ENCODE results near the gene TWNK.

TWNK gene

GRCh38 chr10:100998991-100999741, 11.8 kb downstream of the TWNK start:
- peak overlapping the region; percentile 99 for H4K91ac ChIP-seq (ENCODE audit: low read length)
- peaks cover 21 to 28% of the 10 kb centered on the region in 2 experiments for H3K36me3 ChIP-seq (ENCODE audit: control insufficient read depth in 1 of 2, insufficient read depth in 2 of 2, low read depth in 1 of 2, low read length in 2 of 2)
- 1% methylated on average over 63 of the region's 83 CpGs for WGBS
- peak overlapping the region; percentile 47 for H2AFZ ChIP-seq (ENCODE audit: low read depth, low read length)
- DNase-seq, result peak; percentile 79
- H2BK12ac ChIP-seq (ENCODE audit: low read length in 2 of 2), result peak overlapping the region; percentile 44 to 99
- peak overlapping the region; percentile 75 to 80 for H3K4me3 ChIP-seq (ENCODE audit: insufficient read depth in 1 of 2, low read depth in 1 of 2, low read length in 2 of 2)
- H3K9me3 ChIP-seq (ENCODE audit: control insufficient read depth, low read length), result no peaks in the 10 kb centered on the region
- peak overlapping the region; percentile 49 for H2AK5ac ChIP-seq (ENCODE audit: low read length, severe bottlenecking)
- peak overlapping the region; percentile 90 to 100 for H3K4ac ChIP-seq (ENCODE audit: low read depth in 1 of 2, low read length in 2 of 2)
- H2BK120ac ChIP-seq (ENCODE audit: low read depth, low read length), result peak overlapping the region; percentile 99
- peak overlapping the region; percentile 79 for H3K4me2 ChIP-seq (ENCODE audit: low read length, poor library complexity, severe bottlenecking)
- no peaks in the 10 kb centered on the region for H3K27me3 ChIP-seq (ENCODE audit: control insufficient read depth in 1 of 2, insufficient read depth in 1 of 2, low read length in 2 of 2)
- peak overlapping the region; percentile 47 for H2BK5ac ChIP-seq (ENCODE audit: low read depth, low read length, poor library complexity, severe bottlenecking)
- peak overlapping the region; percentile 99 for H3K27ac ChIP-seq (ENCODE audit: low read length, poor library complexity, severe bottlenecking)
- H3K4me1 ChIP-seq (ENCODE audit: control insufficient read depth, insufficient read depth, low read depth, low read length), result peaks cover 39% of the 10 kb centered on the region
- H2BK15ac ChIP-seq (ENCODE audit: low read depth, poor library complexity, severe bottlenecking), result peak overlapping the region; percentile 92
- H4K8ac ChIP-seq (ENCODE audit: low read length), result peak overlapping the region; percentile 97
- peak overlapping the region; percentile 98 for H3K9ac ChIP-seq (ENCODE audit: low read length)
- peak overlapping the region in 1 of 2 experiments; percentile 86 for H3K23ac ChIP-seq (ENCODE audit: low read length in 2 of 2)
- peaks cover 14% of the 10 kb centered on the region for H3K79me1 ChIP-seq (replicated peaks; ENCODE audit: low read length, poor library complexity, severe bottlenecking)
- H3K14ac ChIP-seq (ENCODE audit: low read length in 2 of 2), result peak overlapping the region in 1 of 2 experiments; percentile 89
- H3K18ac ChIP-seq (ENCODE audit: low read depth in 1 of 2, low read length in 2 of 2), result peak overlapping the region; percentile 99 to 100

- H4K8ac ChIP-seq (ENCODE audit: low read length), result peak within 1 kb of the TSS; percentile 97
- peak within 1 kb of the TSS; percentile 99 for H2BK120ac ChIP-seq (ENCODE audit: low read depth, low read length)
- H2BK12ac ChIP-seq (ENCODE audit: low read length in 2 of 2), result peak within 1 kb of the TSS; percentile 44 to 99
- peaks cover 13% of the 10 kb centered on the region for H3K79me1 ChIP-seq (replicated peaks; ENCODE audit: low read length, poor library complexity, severe bottlenecking)
- H3K4me1 ChIP-seq (ENCODE audit: control insufficient read depth, insufficient read depth, low read depth, low read length), result peaks cover 37% of the 10 kb centered on the region
- H3K9ac ChIP-seq (ENCODE audit: low read length), result peak within 1 kb of the TSS; percentile 100
- H3K4me2 ChIP-seq (ENCODE audit: low read length, poor library complexity, severe bottlenecking), result peak within 1 kb of the TSS; percentile 79
- peak within 1 kb of the TSS; percentile 92 for H2BK15ac ChIP-seq (ENCODE audit: low read depth, poor library complexity, severe bottlenecking)
- H3K23ac ChIP-seq (ENCODE audit: low read length in 2 of 2), result peak within 1 kb of the TSS in 1 of 2 experiments; percentile 86
- H3K27ac ChIP-seq (ENCODE audit: low read length, poor library complexity, severe bottlenecking), result peak within 1 kb of the TSS; percentile 99
- H3K14ac ChIP-seq (ENCODE audit: low read length in 2 of 2), result peak within 1 kb of the TSS in 1 of 2 experiments; percentile 90
- H3K4me3 ChIP-seq (ENCODE audit: insufficient read depth in 1 of 2, low read depth in 1 of 2, low read length in 2 of 2), result peak within 1 kb of the TSS; percentile 75 to 96
- no peaks in the 10 kb centered on the region for H3K9me3 ChIP-seq (ENCODE audit: control insufficient read depth, low read length)
- peak within 1 kb of the TSS; percentile 57 for H2AK5ac ChIP-seq (ENCODE audit: low read length, severe bottlenecking)
- WGBS, result 0% methylated on average over 14 of the region's 44 CpGs
- peak within 1 kb of the TSS; percentile 99 for H4K91ac ChIP-seq (ENCODE audit: low read length)
- H3K27me3 ChIP-seq (ENCODE audit: control insufficient read depth in 1 of 2, insufficient read depth in 1 of 2, low read length in 2 of 2), result no peaks in the 10 kb centered on the region
- peak within 1 kb of the TSS; percentile 99 to 100 for H3K18ac ChIP-seq (ENCODE audit: low read depth in 1 of 2, low read length in 2 of 2)
- no peak for DNase-seq
- peak within 1 kb of the TSS; percentile 47 for H2AFZ ChIP-seq (ENCODE audit: low read depth, low read length)
- H2BK5ac ChIP-seq (ENCODE audit: low read depth, low read length, poor library complexity, severe bottlenecking), result peak within 1 kb of the TSS; percentile 71
- peak within 1 kb of the TSS; percentile 90 to 100 for H3K4ac ChIP-seq (ENCODE audit: low read depth in 1 of 2, low read length in 2 of 2)
- peaks cover 27 to 28% of the 10 kb centered on the region in 2 experiments for H3K36me3 ChIP-seq (ENCODE audit: control insufficient read depth in 1 of 2, insufficient read depth in 2 of 2, low read depth in 1 of 2, low read length in 2 of 2)
Observed at GRCh38 chr10:100999742-101000126, 12.4 kb downstream of the TWNK start, which contains the start of gene LZTS2. Gene LZTS2, plus strand, starts transcription at chr10:100999808. Its CDS starts 2,731 bp downstream, at chr10:101002539.

GRCh38 chr10:101000127-101000914, 13.0 kb downstream of the TWNK start:
- Histone ChIP-seq H3K79me1 (replicated peaks; ENCODE audit: low read length, poor library complexity, severe bottlenecking) (peaks cover 16% of the 10 kb centered on the region), H4K91ac (ENCODE audit: low read length) (peak overlapping the region; percentile 99), H2BK5ac (ENCODE audit: low read depth, low read length, poor library complexity, severe bottlenecking) (peak overlapping the region; percentile 11), H3K9me3 (ENCODE audit: control insufficient read depth, low read length) (no peaks in the 10 kb centered on the region), H3K27me3 (ENCODE audit: control insufficient read depth in 1 of 2, insufficient read depth in 1 of 2, low read length in 2 of 2) (no peaks in the 10 kb centered on the region), H2AK5ac (ENCODE audit: low read length, severe bottlenecking) (peak overlapping the region; percentile 57), H3K4ac (ENCODE audit: low read depth in 1 of 2, low read length in 2 of 2) (peak overlapping the region; percentile 50 to 96), H3K14ac (ENCODE audit: low read length in 2 of 2) (peak overlapping the region in 1 of 2 experiments; percentile 78), H2BK120ac (ENCODE audit: low read depth, low read length) (peak overlapping the region; percentile 97), H4K8ac (ENCODE audit: low read length) (peak overlapping the region; percentile 72), H3K9ac (ENCODE audit: low read length) (peak overlapping the region; percentile 100), H3K36me3 (ENCODE audit: control insufficient read depth in 1 of 2, insufficient read depth in 2 of 2, low read depth in 1 of 2, low read length in 2 of 2) (peaks cover 30 to 32% of the 10 kb centered on the region in 2 experiments), H2AFZ (ENCODE audit: low read depth, low read length) (no peak overlapping the region), H3K4me1 (ENCODE audit: control insufficient read depth, insufficient read depth, low read depth, low read length) (peaks cover 39% of the 10 kb centered on the region), H3K4me3 (ENCODE audit: insufficient read depth in 1 of 2, low read depth in 1 of 2, low read length in 2 of 2) (peak overlapping the region; percentile 75 to 96), H2BK15ac (ENCODE audit: low read depth, poor library complexity, severe bottlenecking) (peak overlapping the region; percentile 73), H3K18ac (ENCODE audit: low read depth in 1 of 2, low read length in 2 of 2) (peak overlapping the region; percentile 16 to 95), H2BK12ac (ENCODE audit: low read length in 2 of 2) (peak overlapping the region; percentile 20 to 45), H3K23ac (ENCODE audit: low read length in 2 of 2) (peak overlapping the region in 1 of 2 experiments; percentile 63), H3K27ac (ENCODE audit: low read length, poor library complexity, severe bottlenecking) (peak overlapping the region; percentile 83), H3K4me2 (ENCODE audit: low read length, poor library complexity, severe bottlenecking) (peak overlapping the region; percentile 39)
- WGBS, result 1% methylated on average over 13 of the region's 19 CpGs
- peak; percentile 52 for DNase-seq

All from mesenchymal stem cell (in vitro differentiated cells and primary cell).